K562 (cell line): ENCODE results near the gene SYNGR1. TPM values are rescaled to one million over a fixed set of nuclear protein-coding genes. Genes with fewer than 3 reads are reported as not detected.

Experiments
- ATAC-seq: fragments of 200-7000 bp; cut with Tn5 transposase; 3 replicates; pipeline ENCODE4 v1.9.1; 2020; ENCODE audit warnings: moderate library complexity
- BruUV-seq: library from RNA; stranded (reverse); fragments of 400-500 nt; replicated peaks from 2 replicates; lab custom pipeline; 2021; lab: Mats Ljungman, UMichigan
- CTCF ChIA-PET: fragments of 300-600 bp; formaldehyde crosslinking; extraction: SDS; loops from one replicate; lab custom pipeline; 2021; ENCODE audit warnings: low intra/inter-chr PET ratio; lab: Yijun Ruan, JAX
- POLR2A ChIA-PET: fragments of 300-600, 350-650 bp; sonication (Branson Sonifier 250); formaldehyde crosslinking; extraction: SDS; loops from one replicate; lab custom pipeline; 2021; ENCODE audit warnings: antibody characterized with exemption, inconsistent platforms; lab: Yijun Ruan, JAX
- DNase-seq, 4 experiments: peaks; one replicate each; pipeline versions ENCODE4 v3.0.0 to v3.0.0-alpha.2; 2011 to 2018; ENCODE audit warnings: low spot score in 3 of 4, mixed read lengths in 3 of 4; ENCODE audit errors: extremely low read depth in 1 of 4
- FAIRE-seq: peaks from 2 replicates; lab custom pipeline; 2011; peaks lifted over from hg19 to GRCh38; lab: Jason Lieb, UNC
- H2AFZ ChIP-seq: 2 replicates; pipeline ENCODE4 v1.6.0; 2011; ENCODE audit warnings: low read depth, low read length, control low read depth, inconsistent platforms
- H3K27ac ChIP-seq: fragments of 200-600 bp; 3 replicates; pipeline ENCODE4 v1.8.0; 2011; ENCODE audit warnings: low read depth, mild to moderate bottlenecking, control low read depth, inconsistent platforms, low read length, moderate library complexity, mixed read lengths; ENCODE audit errors: extremely low read depth
- H3K27me3 ChIP-seq, 2 experiments: fragments of 300-600 bp in 1 of 2; 2 replicates in 1 of 2; 3 replicates in 1 of 2; pipeline versions ENCODE4 v1.6.0 to v1.8.0; 2011; ENCODE audit warnings: inconsistent platforms in 2 of 2, low read length in 2 of 2, mild to moderate bottlenecking in 1 of 2, mixed read lengths in 1 of 2, moderate library complexity in 1 of 2; ENCODE audit not compliant: control insufficient read depth in 2 of 2, insufficient read depth in 2 of 2
- H3K36me3 ChIP-seq: fragments of 300-600 bp; 3 replicates; pipeline ENCODE4 v1.8.0; 2011; ENCODE audit warnings: mild to moderate bottlenecking, low read length, inconsistent platforms; ENCODE audit not compliant: control insufficient read depth, insufficient read depth
- H3K4me1 ChIP-seq, 2 experiments: fragments of 200-600 bp in 1 of 2; replicated peaks in 1 of 2; 2 replicates in 1 of 2; 3 replicates in 1 of 2; pipeline versions ENCODE4 v1.5.1 to v1.8.0; 2011; ENCODE audit warnings: inconsistent platforms in 2 of 2, low read length in 2 of 2, mild to moderate bottlenecking in 1 of 2, mixed read lengths in 1 of 2, moderate library complexity in 1 of 2; ENCODE audit not compliant: control insufficient read depth in 2 of 2, insufficient read depth in 2 of 2
- H3K4me2 ChIP-seq: 2 replicates; pipeline ENCODE4 v1.6.1; 2011; ENCODE audit warnings: low read length, control low read depth, inconsistent platforms, mixed read lengths; ENCODE audit not compliant: insufficient read depth
- H3K4me3 ChIP-seq: fragments of 200-600 bp; sonication (generic), shearing (Covaris generic); 2 replicates; pipeline ENCODE4 v1.5.1; 2016; ENCODE audit warnings: control low read depth, inconsistent platforms
- H3K79me2 ChIP-seq: fragments of 200-600 bp; 3 replicates; pipeline ENCODE4 v1.8.0; 2011; ENCODE audit warnings: low read length, inconsistent platforms; ENCODE audit not compliant: control insufficient read depth, insufficient read depth
- H3K9ac ChIP-seq, 2 experiments: 2 replicates each; pipeline versions ENCODE4 v1.6.0 to v1.6.1; 2011; ENCODE audit warnings: low read depth in 2 of 2, low read length in 2 of 2, control low read depth in 1 of 2, inconsistent platforms in 1 of 2, mild to moderate bottlenecking in 1 of 2, mixed read lengths in 1 of 2; ENCODE audit not compliant: insufficient read depth in 1 of 2
- H3K9me1 ChIP-seq: one replicate; pipeline ENCODE4 v1.6.0; 2011; ENCODE audit warnings: inconsistent platforms, mild to moderate bottlenecking, low read length, moderate library complexity; ENCODE audit not compliant: control insufficient read depth, insufficient read depth
- H3K9me3 ChIP-seq: replicated peaks from 2 replicates; pipeline ENCODE4 v1.5.1; 2011; ENCODE audit warnings: low read depth, low read length, inconsistent platforms; ENCODE audit not compliant: control insufficient read depth, insufficient read depth
- H4K20me1 ChIP-seq: replicated peaks from 2 replicates; pipeline ENCODE4 v1.6.1; 2011; ENCODE audit warnings: low read length, inconsistent platforms, mixed read lengths; ENCODE audit not compliant: control insufficient read depth, insufficient read depth
- DACH1 ChIP-seq: fragments of 450-650 bp; IDR thresholded peaks from 2 replicates; pipeline ENCODE4 v1.6.1; 2018; ENCODE audit not compliant: partially characterized antibody
- MTA1 ChIP-seq: fragments of 450-650 bp; IDR thresholded peaks from 2 replicates; pipeline ENCODE4 v1.6.1; 2017; ENCODE audit warnings: borderline replicate concordance
- MXI1 ChIP-seq: IDR thresholded peaks from 2 replicates; pipeline ENCODE4 v1.6.1; 2011; ENCODE audit warnings: low read depth, mild to moderate bottlenecking, improper control_type of control experiment, low read length
- PBX2 ChIP-seq, 2 experiments: IDR thresholded peaks in 1 of 2; conservative IDR thresholded peaks in 1 of 2; 2 replicates each; pipeline ENCODE4 v1.6.1; 2016; ENCODE audit warnings: low read depth in 2 of 2, mild to moderate bottlenecking in 1 of 2, missing compliant biosample characterization in 1 of 2, missing genetic modification characterization in 1 of 2, moderate library complexity in 1 of 2
- SMARCC2 ChIP-seq: fragments of 450-650 bp; IDR thresholded peaks from 2 replicates; pipeline ENCODE4 v1.6.1; 2017; ENCODE audit warnings: antibody characterized with exemption, moderate library complexity, mild to moderate bottlenecking, low read depth
- ZEB2 ChIP-seq: fragments of 450-650 bp; IDR thresholded peaks from 2 replicates; pipeline ENCODE4 v1.6.1; 2016
- ZNF174 ChIP-seq: fragments of 250-450 bp; sonication (Bioruptor Pico); IDR thresholded peaks from 2 replicates; pipeline ENCODE4 v1.4.0; 2020; ENCODE audit warnings: mild to moderate bottlenecking
- ZNF551 ChIP-seq: fragments of 250-450 bp; sonication (Bioruptor Pico); IDR thresholded peaks from 2 replicates; pipeline ENCODE4 v1.5.0; 2021; ENCODE audit warnings: mild to moderate bottlenecking, moderate library complexity
- ZNF778 ChIP-seq: fragments of 450-650 bp; formaldehyde crosslinking; IDR thresholded peaks from 2 replicates; pipeline ENCODE4 v1.4.0; 2020; ENCODE audit warnings: mild to moderate bottlenecking, moderate library complexity
- WGBS: fragments of 100-300 bp; shearing (Covaris generic); methylation state at CpG from one replicate; pipeline ENCODE4 v1.1.6; 2016; ENCODE audit warnings: low coverage, mixed read lengths; ENCODE audit not compliant: insufficient coverage; ENCODE audit errors: missing lambda C conversion rate; 5-methylcytosine and 5-hydroxymethylcytosine counted together
- in situ Hi-C: fragments of 300-500 bp; cut with MboI; formaldehyde crosslinking; loops from 4 replicates; pipeline ENCODE4 v1.15.0; 2018; ENCODE audit warnings: inconsistent platforms, mixed read lengths
- intact Hi-C: fragments of 100-400 bp; cut with micrococcal nuclease; formaldehyde crosslinking; loops from 2 replicates; pipeline ENCODE4 v1.14.2; 2022
- polyA plus RNA-seq, 8 experiments: library from polyadenylated mRNA; depleted of rRNA in 4 of 8; stranded (reverse) in 5 of 8; unstranded in 3 of 8; fragments of >200 nt; fragmentation: Nextera tagmentation in 2 of 8; fragmentation: Illumina TruSeq in 1 of 8; extraction: Ambion mirVana in 2 of 8; extraction: Trizol in 1 of 8; gene quantifications; 2 replicates each; pipeline versions ENCODE4 v1.2.1 to v1.2.3, GENCODE V29; 2011 to 2014; ENCODE audit warnings: inconsistent platforms in 1 of 8, missing spikeins in 1 of 8
- total RNA-seq, 7 experiments: library from RNA; depleted of rRNA in 6 of 7; stranded (reverse); fragments of >200 nt in 6 of 7; fragmentation: Illumina TruSeq in 2 of 7; extraction: Trizol in 2 of 7; gene quantifications; 2 replicates each; pipeline versions ENCODE4 v1.2.1 to v1.2.3, GENCODE V29; 2011 to 2021; ENCODE audit warnings: low replicate concordance in 1 of 7

The SYNGR1 gene
- total and polyA plus RNA-seq, 9 of the 15 experiments (the other 6 are each of a cell fraction or from before 2014, with no cell fraction given): 1.8 to 15.9 (median 5.5) TPM

- TF ChIP-seq PBX2 (CRISPR knock-in tag; IDR thresholded peaks at IDR 0.05; ENCODE audit: low read depth) (no peak), PBX2 (tag; conservative IDR thresholded peaks at IDR 0.05; ENCODE audit: low read depth) (no peak), DACH1 (no peak), SMARCC2 (no peak), ZNF778 (CRISPR knock-in tag) (no peak)
Observed at GRCh38 chr22:39365492-39365780, 15.6 kb downstream of the SYNGR1 start (continued).

GRCh38 chr22:39367035-39367434 is 17.2 kb downstream of the SYNGR1 start:
- ChIA-PET POLR2A (interaction anchor here (0.6 to 1.0 kb wide), 3 partner anchors 13 to 531 kb away, joined by 3 to 4 read pairs (median 4); no protein-coding TSS in a partner anchor), CTCF (no interaction called here)
- Histone ChIP-seq H3K9ac (peak overlapping the region in 1 of 2 experiments; percentile 52; a peak in 1 of 4 replicates), H3K27ac (no peak overlapping the region), H2AFZ (no peak overlapping the region), H3K4me3 (no peak overlapping the region), H3K4me1 (peaks cover 18 to 30% of the 10 kb centered on the region in 2 experiments; a peak in 4 of 5 replicates), H3K9me1 (no peaks in the 10 kb centered on the region), H3K36me3 (no peaks in the 10 kb centered on the region), H3K79me2 (no peaks in the 10 kb centered on the region), H4K20me1 (no peaks in the 10 kb centered on the region), H3K27me3 (no peaks in the 10 kb centered on the region), H3K9me3 (no peaks in the 10 kb centered on the region; the same call in 1 of the 2 replicates), H3K4me2 (no peak overlapping the region)
- no peak for TF ChIP-seq MTA1
- TF ChIP-seq ZEB2: no peak
- no peak for TF ChIP-seq ZNF551
- no peak for TF ChIP-seq MXI1
- TF ChIP-seq ZNF174 (CRISPR knock-in tag): no peak
- no peak for FAIRE-seq
- no TSS peak for BruUV-seq
- no peak for ATAC-seq
- in situ Hi-C loops: no loop called here
- DNase-seq: no peak
- WGBS: 49% methylated on average over 7 of the region's 9 CpGs
- intact Hi-C loops: no loop called here
